IPS DF 4.7 (cell line): ENCODE data around the gene CFAP77.
A peak's percentile ranks its signal among the peaks of the same experiment; 100 is the strongest.

ENCODE experiments used
- DNase-seq: peaks from one replicate; pipeline ENCODE4 v3.0.0-alpha.2; 2013; ENCODE audit warnings: low spot score; ENCODE audit errors: extremely low read depth

Gene CFAP77

DNA sequence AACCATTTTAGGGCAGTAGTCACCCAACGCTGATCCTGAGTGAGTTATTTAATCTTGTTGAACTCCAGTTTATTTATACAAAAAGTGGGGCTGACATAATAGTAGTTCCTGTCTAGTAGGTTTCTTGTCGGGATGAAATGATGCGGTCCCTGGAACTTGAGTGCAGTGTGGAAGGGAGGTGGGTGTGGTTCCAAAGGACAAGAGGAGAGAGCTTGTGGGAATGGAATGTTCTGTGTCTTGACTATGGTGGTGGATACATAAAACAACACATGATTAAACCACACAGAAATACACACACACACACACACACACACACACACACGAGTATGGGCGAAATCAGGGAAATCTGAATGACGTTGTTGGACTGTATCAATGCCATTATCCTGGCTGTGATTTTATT lies 106.3 kb downstream of the CFAP77 start:
- DNase-seq, result no peak

DNA sequence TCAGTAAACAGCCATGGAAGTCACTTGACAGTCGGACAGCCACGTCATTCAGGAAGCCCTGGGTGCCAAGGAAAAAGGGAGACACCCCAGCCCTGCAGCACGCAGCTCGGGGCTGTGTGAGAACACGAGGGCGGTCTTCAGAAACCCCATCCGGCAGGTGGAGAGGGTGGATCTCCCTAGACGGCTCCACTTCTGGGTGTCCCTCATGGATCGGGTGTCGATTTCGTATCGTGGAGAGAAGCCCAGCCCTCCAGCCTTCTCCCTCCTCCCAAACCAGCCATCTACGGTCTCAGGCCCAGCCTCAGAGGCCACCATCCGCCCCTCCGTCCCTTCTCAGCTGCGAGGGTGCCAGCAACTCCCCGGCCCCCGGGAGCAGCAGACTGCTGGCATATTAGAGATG lies 106.9 kb downstream of the CFAP77 start:
- no peak for DNase-seq

DNA sequence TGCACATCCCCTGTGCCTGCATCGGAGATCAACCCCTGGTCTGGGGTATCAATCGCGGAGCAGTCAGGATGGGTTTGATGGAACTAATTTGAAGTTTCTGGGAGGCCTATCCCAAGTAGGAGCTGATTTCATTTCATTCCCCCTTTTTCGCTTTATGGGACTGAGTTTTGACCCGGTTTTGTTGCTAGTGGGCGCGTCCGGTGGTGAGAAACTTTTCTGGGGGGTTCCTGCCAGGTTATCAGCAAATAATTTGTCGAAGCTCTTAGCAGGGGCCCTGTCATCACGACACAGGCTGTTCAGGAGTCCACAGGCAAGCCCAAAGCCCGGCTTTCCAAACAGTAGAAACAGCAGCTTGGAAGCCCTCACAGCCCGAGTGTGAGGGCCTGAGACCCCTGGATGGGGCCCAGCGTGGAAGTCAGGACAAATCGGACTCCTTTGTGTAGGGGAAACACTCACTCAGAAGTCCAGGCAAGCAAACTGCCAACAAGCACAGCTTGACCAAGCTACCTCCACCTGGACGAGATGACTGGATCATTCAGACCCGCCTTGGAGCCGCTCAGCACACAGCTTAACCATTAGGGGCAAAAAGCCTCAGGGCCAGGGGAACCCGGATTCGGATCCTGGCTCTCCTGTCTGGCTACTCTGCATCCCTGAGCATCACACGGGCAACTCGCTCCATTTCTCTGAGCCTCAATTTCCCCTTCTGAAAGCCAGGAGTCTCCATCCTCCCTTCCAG lies 108.0 kb downstream of the CFAP77 start:
- no peak for DNase-seq

DNA sequence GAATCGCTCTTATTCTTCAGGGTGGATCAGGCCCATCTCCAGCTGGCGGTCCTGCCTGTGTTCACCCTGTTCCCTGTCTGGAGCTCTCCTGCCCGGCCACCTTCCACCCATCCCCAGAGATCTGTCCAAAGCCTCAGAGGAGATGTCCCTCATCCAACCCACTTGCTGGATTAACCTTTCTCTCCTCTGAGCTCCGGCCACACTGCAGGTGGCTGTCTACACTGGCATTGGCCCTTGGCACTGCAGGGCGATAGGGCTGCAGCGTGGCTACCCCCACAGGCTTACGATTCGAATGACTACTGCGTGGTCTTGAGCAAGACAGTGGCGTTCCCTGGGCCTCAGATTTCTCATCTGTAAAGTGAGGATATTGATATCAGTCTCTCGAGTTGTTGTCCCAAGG lies 108.6 kb downstream of the CFAP77 start:
- DNase-seq, result no peak

DNA sequence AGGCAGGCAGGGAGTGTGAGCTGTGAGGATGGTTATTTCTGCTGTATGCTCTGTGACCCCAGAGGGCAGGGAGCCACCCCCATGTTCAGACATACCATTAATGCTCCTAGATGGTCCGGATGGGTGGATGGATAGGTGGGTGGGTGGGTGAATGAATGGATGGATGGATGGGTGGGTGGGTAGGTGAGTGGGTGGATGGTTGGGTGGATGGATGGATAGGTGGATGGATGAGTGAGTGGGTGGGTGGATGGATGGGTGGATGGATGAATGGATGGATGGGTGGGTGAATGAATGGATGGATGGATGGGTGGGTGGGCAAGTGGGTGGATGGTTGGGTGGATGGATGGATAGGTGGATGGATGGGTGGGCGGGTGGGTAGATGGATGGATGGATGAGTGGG lies 109.0 kb downstream of the CFAP77 start:
- DNase-seq, result no peak

DNA sequence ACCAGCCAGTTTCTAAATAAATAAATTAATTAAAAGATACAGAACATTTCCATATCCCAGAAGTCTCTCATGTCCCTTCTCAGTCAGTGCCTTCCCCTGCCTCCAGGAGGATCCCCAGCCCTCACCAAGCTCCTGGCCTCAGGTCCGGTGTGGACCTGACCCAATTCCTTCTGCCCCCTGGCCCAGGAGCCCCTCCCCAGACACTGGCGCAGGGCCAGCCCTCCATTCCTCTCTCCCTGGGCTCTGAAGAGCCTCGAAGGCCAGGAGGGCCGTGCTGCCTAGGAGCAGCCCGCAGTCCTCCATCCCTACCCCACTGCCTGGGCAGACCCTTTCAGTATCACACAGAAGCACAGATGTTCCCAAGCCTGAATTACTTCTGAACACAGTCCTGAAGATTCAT lies 110.6 kb downstream of the CFAP77 start:
- no peak for DNase-seq

DNA sequence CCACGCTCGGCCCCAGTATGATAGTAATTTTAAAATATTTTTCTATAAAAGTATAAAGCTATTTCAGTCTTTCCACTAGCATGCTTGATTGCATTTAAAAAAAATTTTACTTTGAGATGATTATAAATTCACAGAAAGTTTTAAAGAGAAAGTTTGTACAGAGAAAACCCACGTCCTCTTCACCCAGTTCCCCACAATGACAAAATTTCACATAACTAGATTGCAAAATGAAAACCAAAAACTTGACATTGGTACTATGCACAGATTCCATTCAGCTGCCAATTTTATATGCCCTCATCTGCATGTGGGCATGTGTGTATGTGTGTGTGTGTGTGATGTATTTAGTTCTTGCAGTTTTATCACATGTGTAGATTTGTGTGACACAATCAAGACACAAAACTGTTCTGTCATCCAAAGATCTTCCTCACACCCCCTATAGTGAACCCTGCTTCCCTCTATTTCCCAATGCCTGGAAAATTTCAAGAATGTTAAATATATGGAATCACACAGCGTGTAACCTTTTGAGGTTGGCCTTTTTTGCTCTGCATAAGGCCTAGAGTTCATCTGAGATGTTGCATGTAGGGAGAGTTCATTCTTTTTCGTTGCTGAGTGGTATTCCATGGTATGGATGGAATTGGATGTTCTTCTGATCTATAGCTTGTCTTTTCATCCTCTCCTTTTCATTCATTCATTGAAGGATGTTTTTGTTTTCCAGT lies 115.5 kb downstream of the CFAP77 start:
- DNase-seq, result no peak

DNA sequence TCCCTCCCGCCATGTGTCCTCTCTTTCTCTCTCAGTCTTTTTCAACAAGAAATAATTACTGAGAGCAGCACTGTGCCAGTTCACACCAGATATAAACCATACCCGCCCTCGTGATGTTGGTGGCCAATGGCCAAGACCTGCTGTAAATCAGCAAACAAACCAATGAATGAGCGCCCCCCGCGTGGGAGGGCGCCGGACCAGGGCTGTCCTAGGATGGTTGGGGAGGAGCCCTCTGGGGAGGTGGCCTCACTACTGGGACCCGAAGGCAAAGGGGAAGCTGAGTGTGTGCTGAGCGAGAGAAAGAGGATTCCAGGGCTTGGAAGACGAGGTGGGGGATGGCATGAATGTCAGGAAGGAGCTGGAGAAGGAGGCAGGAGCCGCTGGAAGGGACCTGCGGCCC lies 121.2 kb downstream of the CFAP77 start:
- no peak for DNase-seq

DNA sequence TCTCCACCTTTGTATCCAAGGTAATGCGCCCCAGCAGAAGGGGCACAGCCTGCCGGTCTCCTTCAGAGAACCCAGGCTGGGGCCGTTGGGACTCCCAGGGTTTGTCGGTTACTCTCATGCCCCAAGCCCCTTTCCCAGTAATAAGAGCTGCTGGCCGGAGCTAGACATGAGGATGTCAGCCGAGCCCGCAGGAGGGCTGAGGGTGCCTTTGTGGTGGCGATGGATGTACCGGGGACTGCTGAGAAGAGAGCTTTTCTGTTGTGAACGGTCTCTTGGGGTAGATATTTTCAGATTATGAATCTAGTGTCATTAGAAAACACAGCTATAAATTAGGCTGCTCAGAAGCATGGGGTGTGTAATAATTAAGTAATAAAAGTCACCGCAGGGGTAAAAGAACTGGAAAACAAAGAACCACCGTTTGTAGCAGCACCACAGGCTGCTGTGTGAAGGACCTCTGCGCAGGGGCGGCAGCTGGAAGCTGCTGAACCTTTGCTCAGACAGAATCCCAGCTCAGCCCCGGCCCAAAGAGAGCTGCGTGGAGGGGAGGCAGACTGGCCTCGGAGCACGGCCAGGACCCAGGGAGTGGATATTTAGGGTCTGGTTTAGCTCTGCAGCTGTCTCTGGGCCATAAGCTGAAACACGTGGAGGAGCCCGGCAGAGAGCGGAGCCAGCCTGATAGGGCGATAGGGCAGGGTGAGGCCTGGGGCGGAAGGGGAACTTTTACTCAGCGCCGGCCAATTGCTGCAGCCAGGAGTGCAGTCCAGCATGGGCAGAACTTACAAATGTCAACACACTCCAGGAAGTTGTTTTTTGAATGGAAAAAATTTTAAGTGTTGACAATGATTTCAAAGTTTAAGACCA lies 121.9 kb downstream of the CFAP77 start:
- DNase-seq, result no peak

DNA sequence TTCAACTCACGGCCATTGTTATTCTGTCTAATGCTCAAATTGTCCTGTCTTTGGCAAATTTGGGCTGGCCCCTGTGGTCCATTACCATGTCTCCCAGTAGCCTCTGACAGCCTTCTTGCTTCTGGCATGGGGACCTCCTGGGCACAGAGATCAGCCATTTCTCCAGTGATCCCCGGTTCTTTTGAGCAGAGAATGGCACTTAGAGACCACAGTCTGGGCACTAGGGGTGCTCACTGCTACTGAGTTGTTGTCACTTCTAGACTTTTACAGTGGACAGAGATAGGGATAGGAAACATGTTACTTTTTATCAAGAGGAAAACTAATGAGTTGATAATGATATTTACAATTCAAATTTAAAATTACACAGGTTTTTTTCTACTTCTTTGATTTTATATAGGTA lies 124.8 kb downstream of the CFAP77 start:
- DNase-seq, result no peak

DNA sequence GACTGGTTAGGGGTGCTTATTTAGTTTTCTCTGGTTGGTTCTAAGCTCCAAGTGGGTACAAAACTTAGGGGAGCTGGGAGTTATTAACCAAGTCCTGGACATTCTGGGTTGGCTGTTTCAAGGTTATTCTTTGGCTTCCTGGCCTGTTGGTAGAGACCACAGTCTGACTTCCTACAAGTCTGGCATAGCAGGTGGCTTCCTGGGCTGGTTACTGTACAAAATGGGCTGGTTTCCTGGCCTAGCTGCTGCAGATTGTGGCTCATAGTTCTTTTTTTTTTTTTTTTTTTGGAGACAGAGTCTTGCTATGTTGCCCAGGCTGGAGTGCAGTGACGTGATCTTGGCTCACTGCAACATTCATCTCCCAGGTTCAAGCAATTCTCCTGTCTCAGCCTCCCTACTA lies 126.1 kb downstream of the CFAP77 start:
- DNase-seq, result no peak

DNA sequence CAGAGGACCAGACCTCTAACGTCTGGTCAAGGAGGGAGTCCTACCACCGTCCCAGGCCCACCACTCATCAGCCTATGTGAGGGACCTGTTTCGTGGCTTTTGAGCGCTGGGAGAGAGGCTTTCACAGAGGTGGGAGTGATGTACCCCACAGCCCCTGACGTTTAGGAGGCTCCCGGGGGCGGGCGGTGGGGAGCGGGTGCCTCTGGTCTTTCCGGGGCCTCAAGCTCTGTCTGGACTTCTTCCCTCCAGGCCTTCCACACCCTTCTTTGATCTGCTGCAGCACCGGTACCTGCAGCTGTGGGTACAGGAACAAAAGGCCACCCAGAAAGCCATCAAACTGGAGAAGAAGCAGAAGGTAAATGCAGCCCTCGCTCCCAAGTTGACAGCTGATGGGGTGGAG lies 127.3 kb downstream of the CFAP77 start:
- no peak for DNase-seq

DNA sequence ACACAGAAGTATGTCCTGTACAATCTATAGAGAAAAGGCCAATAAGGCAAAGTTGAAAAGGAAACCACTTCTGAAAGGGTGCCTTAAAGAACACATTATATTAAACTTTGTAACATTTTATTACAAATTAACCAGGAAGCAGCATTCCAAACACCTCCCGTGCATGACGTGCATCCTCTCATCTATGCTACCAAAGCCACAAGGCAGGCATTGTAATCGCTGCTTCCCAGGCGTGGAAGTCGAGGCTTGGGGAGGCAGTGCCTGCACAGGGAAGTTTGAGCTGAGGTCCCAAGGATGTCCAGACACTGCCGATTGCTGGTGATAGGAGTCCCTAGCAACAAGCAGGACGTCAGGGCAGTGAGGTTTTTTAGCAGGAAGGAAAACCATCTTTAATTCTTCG lies 128.1 kb downstream of the CFAP77 start:
- no peak for DNase-seq

DNA sequence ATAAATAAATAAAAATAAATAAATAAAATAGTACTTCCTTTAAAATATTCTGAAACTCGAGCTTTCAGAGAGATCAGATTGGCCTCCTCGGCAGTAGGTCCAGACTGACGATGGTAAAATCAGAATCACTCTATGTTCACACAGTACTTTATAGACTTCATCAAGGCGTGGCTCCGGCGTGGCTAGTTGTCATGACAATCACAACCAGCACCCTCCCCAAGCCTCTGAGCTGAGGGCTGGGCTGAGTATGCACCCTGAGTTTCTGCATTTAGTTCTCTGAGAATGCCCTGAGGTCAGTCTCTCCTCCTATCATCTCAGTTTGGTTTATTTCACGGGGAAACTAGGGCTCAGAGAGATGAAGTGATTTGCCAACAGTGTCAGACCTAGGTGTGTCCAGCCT lies 129.1 kb downstream of the CFAP77 start:
- DNase-seq, result no peak

DNA sequence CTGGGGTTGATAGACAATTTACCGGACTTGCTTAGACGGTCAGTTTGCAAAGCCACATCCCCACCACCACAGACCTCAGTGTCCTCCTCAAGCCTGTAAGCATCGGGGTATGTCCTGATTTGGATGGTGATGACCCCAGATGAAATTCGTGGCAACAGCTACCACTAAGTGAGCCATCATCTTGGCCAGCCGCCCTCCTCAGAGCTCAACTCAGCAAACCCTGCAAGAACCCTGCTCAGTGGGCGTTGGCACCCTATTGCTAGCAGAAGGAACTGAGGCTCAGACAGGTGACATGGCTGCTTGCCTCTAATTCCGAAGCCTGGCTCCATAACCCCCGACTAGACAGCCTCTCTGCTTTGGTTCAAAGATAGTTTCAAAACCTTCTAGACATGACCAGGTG lies 131.0 kb downstream of the CFAP77 start:
- no peak for DNase-seq

DNA sequence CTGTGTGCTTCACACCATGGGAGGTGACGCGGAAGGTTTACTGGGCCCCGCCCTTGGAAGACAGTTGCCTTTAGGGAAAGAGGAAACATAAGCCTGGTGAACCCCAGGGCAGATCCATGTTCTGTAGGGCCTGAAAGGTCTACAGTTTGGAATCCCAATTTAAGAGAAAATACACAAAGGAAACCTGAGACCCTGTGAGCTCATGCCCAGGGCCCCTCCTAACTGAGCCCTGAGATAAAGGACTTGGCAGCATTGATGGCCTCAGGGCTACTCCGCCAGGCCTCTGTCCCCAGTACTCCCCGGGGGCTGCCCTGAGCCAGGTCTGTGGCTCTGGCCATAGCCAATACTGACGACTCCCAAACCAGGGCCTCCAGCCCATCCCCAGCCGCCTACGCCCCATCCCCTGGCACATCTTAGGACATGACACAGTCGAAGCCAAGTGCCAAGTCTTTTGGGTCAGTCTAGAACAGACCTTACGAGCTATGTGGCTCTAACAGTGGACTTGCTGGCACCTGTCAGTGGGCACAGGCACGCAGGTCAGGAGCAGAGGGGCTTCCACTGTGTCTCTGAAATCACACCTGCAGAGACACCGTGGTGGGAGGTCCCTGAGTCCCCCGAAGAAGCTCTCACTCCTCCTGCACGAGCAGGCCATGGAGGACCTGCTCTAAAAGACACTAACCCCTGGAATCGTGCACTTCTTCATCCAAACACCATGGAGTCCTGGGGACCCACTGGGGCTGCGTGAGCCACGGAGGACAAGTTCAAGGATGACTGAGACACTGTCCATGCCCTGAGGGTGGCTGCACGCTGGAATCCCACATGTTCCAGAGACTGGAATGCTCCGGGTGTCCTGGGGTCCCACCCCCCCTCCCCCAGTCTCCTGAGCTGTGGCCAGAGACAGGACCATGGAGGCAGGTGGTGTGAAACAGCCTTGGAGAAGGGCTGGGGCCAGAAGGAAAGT lies 132.1 kb downstream of the CFAP77 start:
- DNase-seq, result no peak

DNA sequence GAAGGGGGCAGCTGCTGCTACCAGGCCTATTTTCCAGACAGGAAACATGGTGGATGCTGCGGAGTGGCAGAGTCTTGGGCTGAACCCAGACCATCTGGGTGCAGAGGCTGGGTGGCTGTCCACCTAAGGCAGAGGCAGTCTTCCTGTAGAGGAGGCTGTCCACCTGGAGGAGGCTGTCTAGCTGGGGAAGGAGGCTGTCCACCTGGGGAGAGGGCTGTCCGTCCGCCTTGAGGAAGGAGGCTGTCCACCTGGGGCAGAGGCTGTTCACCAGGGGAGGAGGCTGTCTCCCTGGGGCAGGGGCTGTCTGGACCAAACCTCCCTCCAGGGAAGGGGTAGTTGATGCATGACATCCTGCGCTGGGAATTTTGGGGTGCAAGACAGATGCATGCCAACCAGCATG lies 133.2 kb downstream of the CFAP77 start:
- DNase-seq, result no peak

DNA sequence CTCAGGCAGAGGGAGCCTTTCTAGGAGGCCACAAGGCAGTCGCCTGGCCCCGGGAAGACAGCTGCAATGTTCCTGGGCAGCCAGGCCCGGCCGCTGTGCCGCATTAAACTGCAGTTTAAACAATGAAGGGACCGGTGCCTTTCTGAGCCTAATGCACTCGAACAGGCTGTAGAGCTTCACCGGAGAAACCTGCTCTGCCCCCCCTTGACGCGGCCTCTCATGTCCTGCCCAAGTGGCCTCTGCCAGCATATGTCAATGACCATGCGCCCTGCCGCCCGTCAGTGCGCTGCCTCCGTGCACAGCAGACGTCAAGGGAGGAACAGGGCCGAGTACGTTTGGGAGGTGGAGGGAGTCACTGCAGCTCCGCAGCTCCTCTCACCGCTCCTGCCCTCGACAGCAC lies 133.9 kb downstream of the CFAP77 start:
- DNase-seq, result no peak

DNA sequence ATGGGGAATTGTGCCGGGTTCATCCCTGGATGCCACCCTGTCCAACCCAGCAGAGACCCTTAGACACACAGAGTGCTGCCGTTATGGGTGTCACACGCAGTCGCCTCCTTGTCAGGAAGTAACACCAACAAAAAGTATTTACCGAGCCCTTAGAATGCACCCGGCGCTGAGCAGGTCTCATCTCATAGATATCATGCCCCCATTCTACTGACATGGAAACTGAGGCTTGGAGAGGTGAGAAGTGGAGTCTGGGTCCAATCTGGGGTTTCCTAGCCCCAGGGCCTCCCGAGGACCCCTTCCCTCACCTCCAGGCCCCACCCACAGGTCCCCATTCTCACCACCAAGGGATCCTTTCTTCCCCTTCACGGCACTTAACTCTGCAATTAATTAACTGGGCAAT lies 135.6 kb downstream of the CFAP77 start:
- DNase-seq, result no peak

DNA sequence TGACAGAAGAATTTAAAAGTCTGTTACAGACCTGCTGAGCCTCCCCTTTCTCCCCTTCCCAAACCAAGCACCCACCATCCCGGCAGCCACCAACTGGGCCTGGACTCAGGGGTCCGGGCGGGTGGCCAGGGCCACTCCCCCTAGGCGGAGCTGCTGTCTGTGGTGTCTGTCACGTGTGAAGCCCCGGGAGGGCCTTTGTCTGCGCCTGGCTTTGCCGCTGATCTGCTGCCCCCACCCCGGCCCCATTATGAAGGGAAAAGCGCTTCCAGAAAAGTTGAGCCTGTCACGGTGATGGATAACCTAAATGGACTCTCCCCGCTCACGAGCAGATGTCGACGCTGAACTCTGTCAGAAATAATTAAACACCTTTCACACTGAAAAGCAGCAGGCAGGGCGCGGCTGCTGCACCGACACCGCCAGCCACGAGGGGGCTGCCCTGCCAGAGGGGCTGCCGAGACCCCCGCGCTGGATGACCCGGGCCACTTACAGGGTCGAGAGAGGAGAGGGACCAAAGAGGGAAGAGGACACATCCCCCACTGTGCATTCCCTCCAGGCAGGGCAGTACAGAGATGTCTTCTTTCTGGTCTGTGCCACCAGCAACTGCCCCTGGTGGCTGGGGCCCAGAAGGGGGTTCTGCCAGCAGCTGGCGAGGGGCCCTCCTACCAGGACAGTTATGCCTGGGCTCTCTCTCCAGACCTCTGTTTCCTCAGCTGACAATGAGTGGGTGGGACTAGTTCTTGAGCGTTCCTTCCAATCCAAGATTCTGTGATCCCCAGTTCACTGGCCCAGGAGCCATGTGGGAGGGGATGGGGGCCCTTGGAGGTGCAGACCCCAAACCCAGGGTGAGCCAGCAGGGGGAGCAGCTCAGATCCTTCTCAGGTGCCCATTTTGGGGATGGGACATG lies 136.4 kb downstream of the CFAP77 start:
- peak; percentile 28 for DNase-seq
